HepG2 (cell line): ENCODE data around the gene ANKRD11. TPM values are rescaled to one million over a fixed set of nuclear protein-coding genes. Genes with fewer than 3 reads are reported as not detected.

Source experiments
- ATF1 ChIP-seq: IDR thresholded peaks from 2 replicates; pipeline ENCODE4 v1.6.1; 2016; ENCODE audit warnings: mild to moderate bottlenecking, control low read depth
- CAMTA2 ChIP-seq: sonication (generic); formaldehyde crosslinking; IDR thresholded peaks from 2 replicates; pipeline ENCODE4 v1.4.0; 2020; ENCODE audit warnings: mild to moderate bottlenecking, missing genetic modification reagents, borderline replicate concordance
- EED ChIP-seq: sonication (generic); formaldehyde crosslinking; IDR thresholded peaks from 2 replicates; pipeline ENCODE4 v1.5.0; 2020; ENCODE audit warnings: mild to moderate bottlenecking, missing genetic modification reagents
- KLF16 ChIP-seq, 2 experiments: sonication (generic) in 1 of 2; formaldehyde crosslinking in 1 of 2; IDR thresholded peaks; 2 replicates each; pipeline versions ENCODE4 v1.6.1 to v1.8.0; 2016 to 2023; ENCODE audit warnings: missing genetic modification reagents in 2 of 2, missing compliant biosample characterization in 1 of 2
- RBM39 ChIP-seq: fragments of 200-400 bp; formaldehyde crosslinking; IDR thresholded peaks from one replicate; pipeline ENCODE4 v1.6.1; 2018; ENCODE audit warnings: antibody characterized with exemption, mild to moderate bottlenecking, low read depth, low read length; ENCODE audit not compliant: poor library complexity, severe bottlenecking
- RFX1 ChIP-seq: fragments of 450-650 bp; IDR thresholded peaks from 2 replicates; pipeline ENCODE4 v1.6.1; 2017
- SIN3A ChIP-seq: IDR thresholded peaks from 2 replicates; pipeline ENCODE4 v1.6.1; 2011; ENCODE audit warnings: low read depth, mild to moderate bottlenecking, control low read depth, low read length, borderline replicate concordance
- SMAD9 ChIP-seq: sonication (generic); formaldehyde crosslinking; IDR thresholded peaks from 2 replicates; pipeline ENCODE4 v1.5.1; 2020; ENCODE audit warnings: mild to moderate bottlenecking, missing genetic modification reagents
- ZFP1 ChIP-seq: IDR thresholded peaks from 2 replicates; pipeline ENCODE4 v1.6.1; 2016
- ZNF672 ChIP-seq: sonication (generic); formaldehyde crosslinking; IDR thresholded peaks from 2 replicates; pipeline ENCODE4 v1.8.1; 2022; ENCODE audit warnings: missing genetic modification reagents
- polyA plus RNA-seq, 8 experiments: library from polyadenylated mRNA; depleted of rRNA in 3 of 8; stranded (reverse) in 7 of 8; unstranded in 1 of 8; fragments of >200 nt; fragmentation: Illumina TruSeq in 4 of 8; extraction: Trizol in 4 of 8; gene quantifications; 2 replicates each; pipeline versions ENCODE4 v1.2.1 to v1.2.3, GENCODE V29; 2011 to 2016; ENCODE audit warnings: low read depth in 4 of 8, missing spikeins in 1 of 8, mixed read lengths in 1 of 8; ENCODE audit not compliant: insufficient read depth in 1 of 8
- total RNA-seq, 5 experiments: library from RNA; depleted of rRNA; stranded (reverse); fragments of >200 nt; fragmentation: Illumina TruSeq; extraction: Trizol; gene quantifications; 2 replicates each; pipeline ENCODE4 v1.2.3, GENCODE V29; 2016; ENCODE audit warnings: low read depth in 1 of 5
- TF ChIP-seq, protein P1 (sequence below): sonication (generic); formaldehyde crosslinking; IDR thresholded peaks from 2 replicates; pipeline ENCODE4 v1.5.1; 2020; ENCODE audit warnings: mild to moderate bottlenecking, missing genetic modification reagents, borderline replicate concordance
- TF ChIP-seq, protein P2 (sequence below), 2 experiments: fragments of 450-650 bp in 1 of 2; sonication (generic) in 1 of 2; formaldehyde crosslinking; IDR thresholded peaks; 2 replicates each; pipeline versions ENCODE4 v1.5.0 to v1.8.0; 2020 to 2022; ENCODE audit warnings: mild to moderate bottlenecking in 1 of 2, missing genetic modification reagents in 1 of 2
- TF ChIP-seq, protein P3 (sequence below): sonication (generic); formaldehyde crosslinking; IDR thresholded peaks from 2 replicates; pipeline ENCODE4 v1.8.1; 2023; ENCODE audit warnings: missing genetic modification reagents, mild to moderate bottlenecking, borderline replicate concordance
- TF ChIP-seq, protein P4 (sequence below): IDR thresholded peaks from 2 replicates; pipeline ENCODE4 v1.6.1; 2016; ENCODE audit warnings: mild to moderate bottlenecking
- TF ChIP-seq, protein P5 (sequence below): sonication (generic); formaldehyde crosslinking; conservative IDR thresholded peaks from 2 replicates; pipeline ENCODE4 v1.4.0; 2020; ENCODE audit warnings: missing genetic modification reagents
- TF ChIP-seq, protein P6 (sequence below), 2 experiments: sonication (generic) in 1 of 2; formaldehyde crosslinking in 1 of 2; IDR thresholded peaks; 2 replicates each; pipeline versions ENCODE4 v1.5.1 to v1.6.1; 2011 to 2020; ENCODE audit warnings: borderline replicate concordance in 1 of 2, low read depth in 1 of 2, low read length in 1 of 2, mild to moderate bottlenecking in 1 of 2, missing genetic modification reagents in 1 of 2, moderate library complexity in 1 of 2

ANKRD11 gene
- total and polyA plus RNA-seq, 2 of the 13 experiments (the other 11 are each of a cell fraction or from before 2014, with no cell fraction given) = 21.4 to 38.4 TPM

DNA sequence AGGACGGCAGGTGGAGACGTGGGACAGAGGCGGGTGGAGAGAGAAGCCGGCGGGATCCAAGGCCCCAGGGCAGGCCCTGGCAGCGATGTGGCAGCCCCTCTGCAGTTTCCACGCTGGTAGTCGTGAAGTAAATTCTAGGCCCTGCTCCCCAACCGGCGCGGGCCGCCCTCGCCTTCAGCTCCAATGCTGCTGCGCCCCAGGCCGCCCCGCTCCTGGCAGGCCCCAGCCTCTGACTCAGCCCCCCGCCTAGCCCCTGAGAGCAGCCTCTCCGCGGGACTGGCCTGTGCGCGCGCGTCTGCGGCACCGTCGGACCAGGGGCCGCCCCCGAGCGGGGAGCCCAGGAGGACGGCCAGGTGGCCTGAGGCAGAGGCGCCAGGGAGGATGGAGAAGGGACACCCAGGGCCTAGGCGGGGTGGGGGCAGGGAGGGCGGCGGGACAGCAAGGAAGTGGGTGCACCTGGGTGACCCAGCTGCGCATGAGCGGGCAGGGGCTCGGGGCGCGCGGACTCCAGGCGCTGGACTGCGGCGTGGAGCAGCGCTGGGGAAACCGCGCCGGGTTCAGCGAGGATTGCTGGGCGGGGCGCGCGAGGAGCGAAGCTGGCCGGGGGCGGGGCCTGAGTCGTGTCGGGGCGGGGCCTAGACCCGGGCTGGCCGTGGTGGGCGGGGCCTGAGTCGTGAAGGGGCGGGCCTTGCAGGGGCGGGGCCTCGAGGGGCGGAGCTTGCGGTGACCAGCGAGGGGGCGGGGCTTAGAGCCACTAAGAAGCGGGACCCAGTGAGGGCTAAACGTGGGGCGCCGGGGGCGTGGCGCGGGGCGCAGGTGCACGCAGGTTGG is 243.2 kb downstream of the ANKRD11 start (continued):
- TF ChIP-seq, protein P1, sequence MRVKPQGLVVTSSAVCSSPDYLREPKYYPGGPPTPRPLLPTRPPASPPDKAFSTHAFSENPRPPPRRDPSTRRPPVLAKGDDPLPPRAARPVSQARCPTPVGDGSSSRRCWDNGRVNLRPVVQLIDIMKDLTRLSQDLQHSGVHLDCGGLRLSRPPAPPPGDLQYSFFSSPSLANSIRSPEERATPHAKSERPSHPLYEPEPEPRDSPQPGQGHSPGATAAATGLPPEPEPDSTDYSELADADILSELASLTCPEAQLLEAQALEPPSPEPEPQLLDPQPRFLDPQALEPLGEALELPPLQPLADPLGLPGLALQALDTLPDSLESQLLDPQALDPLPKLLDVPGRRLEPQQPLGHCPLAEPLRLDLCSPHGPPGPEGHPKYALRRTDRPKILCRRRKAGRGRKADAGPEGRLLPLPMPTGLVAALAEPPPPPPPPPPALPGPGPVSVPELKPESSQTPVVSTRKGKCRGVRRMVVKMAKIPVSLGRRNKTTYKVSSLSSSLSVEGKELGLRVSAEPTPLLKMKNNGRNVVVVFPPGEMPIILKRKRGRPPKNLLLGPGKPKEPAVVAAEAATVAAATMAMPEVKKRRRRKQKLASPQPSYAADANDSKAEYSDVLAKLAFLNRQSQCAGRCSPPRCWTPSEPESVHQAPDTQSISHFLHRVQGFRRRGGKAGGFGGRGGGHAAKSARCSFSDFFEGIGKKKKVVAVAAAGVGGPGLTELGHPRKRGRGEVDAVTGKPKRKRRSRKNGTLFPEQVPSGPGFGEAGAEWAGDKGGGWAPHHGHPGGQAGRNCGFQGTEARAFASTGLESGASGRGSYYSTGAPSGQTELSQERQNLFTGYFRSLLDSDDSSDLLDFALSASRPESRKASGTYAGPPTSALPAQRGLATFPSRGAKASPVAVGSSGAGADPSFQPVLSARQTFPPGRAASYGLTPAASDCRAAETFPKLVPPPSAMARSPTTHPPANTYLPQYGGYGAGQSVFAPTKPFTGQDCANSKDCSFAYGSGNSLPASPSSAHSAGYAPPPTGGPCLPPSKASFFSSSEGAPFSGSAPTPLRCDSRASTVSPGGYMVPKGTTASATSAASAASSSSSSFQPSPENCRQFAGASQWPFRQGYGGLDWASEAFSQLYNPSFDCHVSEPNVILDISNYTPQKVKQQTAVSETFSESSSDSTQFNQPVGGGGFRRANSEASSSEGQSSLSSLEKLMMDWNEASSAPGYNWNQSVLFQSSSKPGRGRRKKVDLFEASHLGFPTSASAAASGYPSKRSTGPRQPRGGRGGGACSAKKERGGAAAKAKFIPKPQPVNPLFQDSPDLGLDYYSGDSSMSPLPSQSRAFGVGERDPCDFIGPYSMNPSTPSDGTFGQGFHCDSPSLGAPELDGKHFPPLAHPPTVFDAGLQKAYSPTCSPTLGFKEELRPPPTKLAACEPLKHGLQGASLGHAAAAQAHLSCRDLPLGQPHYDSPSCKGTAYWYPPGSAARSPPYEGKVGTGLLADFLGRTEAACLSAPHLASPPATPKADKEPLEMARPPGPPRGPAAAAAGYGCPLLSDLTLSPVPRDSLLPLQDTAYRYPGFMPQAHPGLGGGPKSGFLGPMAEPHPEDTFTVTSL (CRISPR knock-in tag) = 0 out of 2 replicates have a peak, but pooled peaks have one; percentile 49
- peak; percentile 75; the same call in 1 of the 2 replicates for TF ChIP-seq CAMTA2 (CRISPR knock-in tag)
- TF ChIP-seq, protein P2, sequence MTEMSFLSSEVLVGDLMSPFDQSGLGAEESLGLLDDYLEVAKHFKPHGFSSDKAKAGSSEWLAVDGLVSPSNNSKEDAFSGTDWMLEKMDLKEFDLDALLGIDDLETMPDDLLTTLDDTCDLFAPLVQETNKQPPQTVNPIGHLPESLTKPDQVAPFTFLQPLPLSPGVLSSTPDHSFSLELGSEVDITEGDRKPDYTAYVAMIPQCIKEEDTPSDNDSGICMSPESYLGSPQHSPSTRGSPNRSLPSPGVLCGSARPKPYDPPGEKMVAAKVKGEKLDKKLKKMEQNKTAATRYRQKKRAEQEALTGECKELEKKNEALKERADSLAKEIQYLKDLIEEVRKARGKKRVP (CRISPR knock-in tag; IDR thresholded peaks at IDR 0.05) = no peak; a peak in 2 of 4 replicates
- TF ChIP-seq, protein P3, sequence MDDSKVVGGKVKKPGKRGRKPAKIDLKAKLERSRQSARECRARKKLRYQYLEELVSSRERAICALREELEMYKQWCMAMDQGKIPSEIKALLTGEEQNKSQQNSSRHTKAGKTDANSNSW (CRISPR knock-in tag) = no peak; the same call in 1 of the 2 replicates
- no peak for TF ChIP-seq ATF1 (CRISPR knock-in tag)
- peak in 1 of 2 experiments; percentile 48; a peak in 2 of 4 replicates for TF ChIP-seq KLF16 (CRISPR knock-in tag; IDR thresholded peaks at IDR 0.05)
- TF ChIP-seq RBM39 = peak; percentile 42
- TF ChIP-seq, protein P4, sequence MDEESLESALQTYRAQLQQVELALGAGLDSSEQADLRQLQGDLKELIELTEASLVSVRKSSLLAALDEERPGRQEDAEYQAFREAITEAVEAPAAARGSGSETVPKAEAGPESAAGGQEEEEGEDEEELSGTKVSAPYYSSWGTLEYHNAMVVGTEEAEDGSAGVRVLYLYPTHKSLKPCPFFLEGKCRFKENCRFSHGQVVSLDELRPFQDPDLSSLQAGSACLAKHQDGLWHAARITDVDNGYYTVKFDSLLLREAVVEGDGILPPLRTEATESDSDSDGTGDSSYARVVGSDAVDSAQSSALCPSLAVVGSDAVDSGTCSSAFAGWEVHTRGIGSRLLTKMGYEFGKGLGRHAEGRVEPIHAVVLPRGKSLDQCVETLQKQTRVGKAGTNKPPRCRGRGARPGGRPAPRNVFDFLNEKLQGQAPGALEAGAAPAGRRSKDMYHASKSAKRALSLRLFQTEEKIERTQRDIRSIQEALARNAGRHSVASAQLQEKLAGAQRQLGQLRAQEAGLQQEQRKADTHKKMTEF (CRISPR knock-in tag) = peak; percentile 78; the same call in 1 of the 2 replicates
- TF ChIP-seq, protein P5, sequence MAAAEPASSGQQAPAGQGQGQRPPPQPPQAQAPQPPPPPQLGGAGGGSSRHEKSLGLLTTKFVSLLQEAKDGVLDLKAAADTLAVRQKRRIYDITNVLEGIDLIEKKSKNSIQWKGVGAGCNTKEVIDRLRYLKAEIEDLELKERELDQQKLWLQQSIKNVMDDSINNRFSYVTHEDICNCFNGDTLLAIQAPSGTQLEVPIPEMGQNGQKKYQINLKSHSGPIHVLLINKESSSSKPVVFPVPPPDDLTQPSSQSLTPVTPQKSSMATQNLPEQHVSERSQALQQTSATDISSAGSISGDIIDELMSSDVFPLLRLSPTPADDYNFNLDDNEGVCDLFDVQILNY = peak; percentile 64
- TF ChIP-seq ZFP1 = no peak
- TF ChIP-seq RFX1 = no peak
- 0 out of 2 replicates have a peak, but pooled peaks have one; percentile 90 for TF ChIP-seq SMAD9 (CRISPR knock-in tag)
- no peak for TF ChIP-seq EED (CRISPR knock-in tag)
- TF ChIP-seq, protein P6, sequence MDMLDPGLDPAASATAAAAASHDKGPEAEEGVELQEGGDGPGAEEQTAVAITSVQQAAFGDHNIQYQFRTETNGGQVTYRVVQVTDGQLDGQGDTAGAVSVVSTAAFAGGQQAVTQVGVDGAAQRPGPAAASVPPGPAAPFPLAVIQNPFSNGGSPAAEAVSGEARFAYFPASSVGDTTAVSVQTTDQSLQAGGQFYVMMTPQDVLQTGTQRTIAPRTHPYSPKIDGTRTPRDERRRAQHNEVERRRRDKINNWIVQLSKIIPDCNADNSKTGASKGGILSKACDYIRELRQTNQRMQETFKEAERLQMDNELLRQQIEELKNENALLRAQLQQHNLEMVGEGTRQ (IDR thresholded peaks at IDR 0.05; ENCODE audit: low read depth, low read length) = no peak
- TF ChIP-seq, protein P6 (CRISPR knock-in tag; IDR thresholded peaks at IDR 0.05; ENCODE audit: borderline replicate concordance) = no peak; the same call in 1 of the 2 replicates
- TF ChIP-seq SIN3A = peak; percentile 69; the same call in 1 of the 2 replicates
- 0 out of 2 replicates have a peak, but pooled peaks have one; percentile 91 for TF ChIP-seq ZNF672 (CRISPR knock-in tag)
